Measurements from ENCODE around the gene DIO3. TPM values are rescaled to one million over a fixed set of nuclear protein-coding genes. Genes with fewer than 3 reads are reported as not detected.

DIO3 gene
- total and polyA plus RNA-seq, 8 donors, result 0.12 to 2.1 (median 0.79) TPM

GRCh38 chr14:101516401-101516800, 44.9 kb upstream of the DIO3 start:
- WGBS, 2 donors, result 90 to 95% methylated on average over 9 of the region's 9 CpGs
- no peak overlapping the region for H3K27ac ChIP-seq
- ATAC-seq, result no peak
- FAIRE-seq, result no peak
- peak in 1 of 6 donors; percentile 44 for DNase-seq
- H3K9me3 ChIP-seq, result no peaks in the 10 kb centered on the region
- no peaks in the 10 kb centered on the region for H3K27me3 ChIP-seq
- no peaks in the 10 kb centered on the region for H3K4me1 ChIP-seq
- intact Hi-C loops (cut with DNase I), result no loop called here
- no peaks in the 10 kb centered on the region for H3K36me3 ChIP-seq
- TF ChIP-seq, protein P1, sequence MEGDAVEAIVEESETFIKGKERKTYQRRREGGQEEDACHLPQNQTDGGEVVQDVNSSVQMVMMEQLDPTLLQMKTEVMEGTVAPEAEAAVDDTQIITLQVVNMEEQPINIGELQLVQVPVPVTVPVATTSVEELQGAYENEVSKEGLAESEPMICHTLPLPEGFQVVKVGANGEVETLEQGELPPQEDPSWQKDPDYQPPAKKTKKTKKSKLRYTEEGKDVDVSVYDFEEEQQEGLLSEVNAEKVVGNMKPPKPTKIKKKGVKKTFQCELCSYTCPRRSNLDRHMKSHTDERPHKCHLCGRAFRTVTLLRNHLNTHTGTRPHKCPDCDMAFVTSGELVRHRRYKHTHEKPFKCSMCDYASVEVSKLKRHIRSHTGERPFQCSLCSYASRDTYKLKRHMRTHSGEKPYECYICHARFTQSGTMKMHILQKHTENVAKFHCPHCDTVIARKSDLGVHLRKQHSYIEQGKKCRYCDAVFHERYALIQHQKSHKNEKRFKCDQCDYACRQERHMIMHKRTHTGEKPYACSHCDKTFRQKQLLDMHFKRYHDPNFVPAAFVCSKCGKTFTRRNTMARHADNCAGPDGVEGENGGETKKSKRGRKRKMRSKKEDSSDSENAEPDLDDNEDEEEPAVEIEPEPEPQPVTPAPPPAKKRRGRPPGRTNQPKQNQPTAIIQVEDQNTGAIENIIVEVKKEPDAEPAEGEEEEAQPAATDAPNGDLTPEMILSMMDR (IDR thresholded peaks at IDR 0.05), result no peak
- H3K4me3 ChIP-seq, result no peak overlapping the region

- Histone ChIP-seq H3K36me3 (no peaks in the 10 kb centered on the region), H3K27me3 (no peaks in the 10 kb centered on the region), H3K9me3 (no peaks in the 10 kb centered on the region), H3K4me3 (no peak overlapping the region), H3K27ac (no peak overlapping the region), H3K4me1 (no peaks in the 10 kb centered on the region)
- intact Hi-C loops (cut with DNase I), result no loop called here
- TF ChIP-seq, protein P1 (IDR thresholded peaks at IDR 0.05), result no peak
- peak; percentile 87 to 96 (median 91) for ATAC-seq
- peak; percentile 61 to 87 (median 74) for DNase-seq
- WGBS, 2 donors, result 59 to 61% methylated on average over 28 of the region's 28 CpGs
- no peak for FAIRE-seq
Observed at GRCh38 chr14:101518611-101519473, 42.5 kb upstream of the DIO3 start.

DNA sequence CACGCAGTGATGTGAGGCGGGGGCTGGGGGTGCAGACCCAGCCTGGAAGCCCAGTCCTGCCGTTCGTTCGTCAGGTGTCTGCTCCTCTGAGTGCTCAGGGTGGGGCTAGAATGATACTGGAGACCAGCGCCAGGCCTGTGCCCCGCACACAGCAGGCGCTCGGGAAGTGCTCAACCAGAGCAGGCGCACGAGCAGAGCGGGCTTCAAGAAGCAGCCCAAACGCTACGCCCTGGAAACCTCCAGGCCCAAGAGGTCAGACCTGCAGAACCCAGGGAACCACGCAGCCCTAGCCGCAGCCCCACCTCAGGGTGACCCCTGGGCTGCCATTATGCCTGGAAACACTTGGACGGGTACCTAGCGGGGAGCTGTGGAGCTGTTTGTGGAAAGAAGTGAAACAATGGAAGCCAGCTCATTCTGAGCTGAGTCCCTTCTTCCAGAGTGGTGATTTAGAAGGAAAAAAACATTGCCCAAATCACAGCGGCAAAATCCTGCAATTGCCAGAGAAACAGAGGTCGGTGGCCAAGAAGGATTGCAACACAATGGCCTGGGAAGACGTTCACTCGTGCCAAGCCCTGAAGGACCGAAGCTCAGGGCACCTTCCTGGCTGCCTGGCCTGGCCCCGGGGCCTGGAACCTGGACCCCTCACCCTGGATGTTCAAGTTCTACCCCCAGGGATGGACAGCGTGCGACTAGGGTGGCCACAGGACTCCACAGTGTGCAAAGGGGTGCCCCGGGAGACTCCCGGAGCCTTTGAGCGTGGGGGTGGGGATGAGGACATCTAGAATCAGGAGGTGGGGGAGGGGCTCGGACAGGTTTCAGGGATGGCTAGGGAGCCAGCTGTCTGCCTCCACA, 40.4 kb upstream of the DIO3 start:
- FAIRE-seq (no peak), DNase-seq (peak in 1 of 6 donors; percentile 21), ATAC-seq (no peak)
- Histone ChIP-seq H3K36me3 (no peaks in the 10 kb centered on the region), H3K4me3 (no peak overlapping the region), H3K4me1 (no peaks in the 10 kb centered on the region), H3K9me3 (no peaks in the 10 kb centered on the region), H3K27ac (no peak overlapping the region), H3K27me3 (no peaks in the 10 kb centered on the region)
- 78 to 80% methylated on average over 30 of the region's 30 CpGs for WGBS, 2 donors
- intact Hi-C loops (cut with DNase I), result no loop called here
- TF ChIP-seq, protein P1 (IDR thresholded peaks at IDR 0.05), result no peak

GRCh38 chr14:101521473-101521915, 39.8 kb upstream of the DIO3 start:
- no peak overlapping the region for H3K4me3 ChIP-seq
- H3K36me3 ChIP-seq, result no peaks in the 10 kb centered on the region
- TF ChIP-seq, protein P1 (IDR thresholded peaks at IDR 0.05), result no peak
- ATAC-seq (no peak), FAIRE-seq (no peak), DNase-seq (no peak)
- H3K27me3 ChIP-seq, result no peaks in the 10 kb centered on the region
- H3K27ac ChIP-seq, result no peak overlapping the region
- intact Hi-C loops (cut with DNase I), result no loop called here
- 71 to 72% methylated on average over 16 to 17 of the region's 17 CpGs for WGBS, 2 donors
- no peaks in the 10 kb centered on the region for H3K9me3 ChIP-seq
- H3K4me1 ChIP-seq, result no peaks in the 10 kb centered on the region
